Common myeloid progenitor, CD34-positive (primary cell): ENCODE results near the gene KCNN3.
A peak's percentile ranks its signal among the peaks of the same experiment; 100 is the strongest.

Source experiments
- CTCF ChIA-PET: fragments of 350-600 bp; sonication (Branson Sonifier 250); formaldehyde crosslinking; loops from one replicate; lab custom pipeline; 2021; ENCODE audit warnings: antibody characterized with exemption; lab: Charles Lee
- POLR2A ChIA-PET: fragments of 350-600 bp; sonication (Branson Sonifier 250); formaldehyde crosslinking; loops from one replicate; lab custom pipeline; 2021; ENCODE audit warnings: antibody characterized with exemption; lab: Charles Lee
- DNase-seq, 3 donors: peaks; one replicate each; pipeline versions ENCODE4 v3.0.0 to v3.0.0-alpha.2; 2013
- H3K27ac ChIP-seq, 2 experiments: 1 replicate in 1 of 2; 2 replicates in 1 of 2; pipeline ENCODE4 v1.7.0; 2013; ENCODE audit warnings: inconsistent platforms in 2 of 2, low read length in 2 of 2, mild to moderate bottlenecking in 2 of 2, low read depth in 1 of 2, moderate library complexity in 1 of 2; ENCODE audit not compliant: severe bottlenecking in 2 of 2, insufficient read depth in 1 of 2, poor library complexity in 1 of 2
- H3K27me3 ChIP-seq, 5 experiments: replicated peaks in 2 of 5; 1 replicate in 3 of 5; 2 replicates in 2 of 5; pipeline versions ENCODE4 v1.6.1 to v1.7.0; 2013; ENCODE audit warnings: low read length in 4 of 5, mild to moderate bottlenecking in 2 of 5, moderate library complexity in 2 of 5, inconsistent platforms in 1 of 5; ENCODE audit not compliant: insufficient read depth in 5 of 5, control insufficient read depth in 4 of 5
- H3K36me3 ChIP-seq, 4 experiments: 1 replicate in 2 of 4; 2 replicates in 2 of 4; pipeline versions ENCODE4 v1.6.1 to v1.7.0; 2013; ENCODE audit warnings: low read length in 3 of 4, control low read depth in 1 of 4, mild to moderate bottlenecking in 1 of 4; ENCODE audit not compliant: control insufficient read depth in 4 of 4, insufficient read depth in 4 of 4
- H3K4me1 ChIP-seq, 4 experiments: 1 replicate in 3 of 4; 2 replicates in 1 of 4; pipeline versions ENCODE4 v1.6.1 to v1.7.1; 2013; ENCODE audit warnings: low read length in 3 of 4, mild to moderate bottlenecking in 3 of 4, control low read depth in 1 of 4, inconsistent platforms in 1 of 4, moderate library complexity in 1 of 4; ENCODE audit not compliant: control insufficient read depth in 4 of 4, insufficient read depth in 4 of 4; ENCODE audit errors: control extremely low read depth in 1 of 4
- H3K4me3 ChIP-seq, 7 experiments: 1 replicate in 4 of 7; 2 replicates in 3 of 7; pipeline versions ENCODE4 v1.5.1 to v1.7.0; 2013; ENCODE audit warnings: mild to moderate bottlenecking in 7 of 7, low read length in 6 of 7, moderate library complexity in 6 of 7, inconsistent platforms in 2 of 7, low read depth in 2 of 7, control low read depth in 1 of 7; ENCODE audit not compliant: insufficient read depth in 4 of 7, control insufficient read depth in 1 of 7; ENCODE audit errors: extremely low read depth in 1 of 7
- H3K9me3 ChIP-seq, 5 experiments: 1 replicate in 4 of 5; 2 replicates in 1 of 5; pipeline versions ENCODE4 v1.6.1 to v1.7.1; 2013; ENCODE audit warnings: low read length in 4 of 5, mild to moderate bottlenecking in 2 of 5, inconsistent platforms in 1 of 5, low read depth in 1 of 5, moderate library complexity in 1 of 5; ENCODE audit not compliant: control insufficient read depth in 4 of 5, insufficient read depth in 2 of 5; ENCODE audit errors: control extremely low read depth in 1 of 5
- WGBS: methylation state at CpG from one replicate; pipeline ENCODE4 v1.1.5; 2013; ENCODE audit not compliant: insufficient coverage; 5-methylcytosine and 5-hydroxymethylcytosine counted together

Gene KCNN3

GRCh38 chr1:154730986-154731489 lies 139.0 kb downstream of the KCNN3 start:
- peaks cover 0 to 3% (median 0%) of the 10 kb centered on the region in 5 experiments for H3K27me3 ChIP-seq
- no peak for DNase-seq
- H3K4me1 ChIP-seq = peaks cover 5 to 47% (median 35%) of the 10 kb centered on the region in 4 experiments
- H3K9me3 ChIP-seq = no peaks in the 10 kb centered on the region
- H3K4me3 ChIP-seq = no peak overlapping the region
- ChIA-PET CTCF (interaction anchor here (1.1 to 3.4 kb wide), 5 partner anchors 11 to 147 kb away, joined by 3 to 12 read pairs (median 4); no protein-coding TSS in a partner anchor), POLR2A (no interaction called here)
- H3K36me3 ChIP-seq = no peaks in the 10 kb centered on the region
- 27% methylated on average over 8 of the region's 10 CpGs for WGBS
- no peak overlapping the region for H3K27ac ChIP-seq

- ChIA-PET CTCF (interaction anchor here (0.6 to 3.4 kb wide), 7 partner anchors 11 to 148 kb away, joined by 3 to 12 read pairs (median 4); no protein-coding TSS in a partner anchor), POLR2A (interaction anchor here (1.3 to 1.4 kb wide), 2 partner anchors 15 to 20 kb away, joined by 3 to 4 read pairs; no protein-coding TSS in a partner anchor)
- H3K4me1 ChIP-seq = peaks cover 5 to 48% (median 36%) of the 10 kb centered on the region in 4 experiments
- H3K27me3 ChIP-seq = peaks cover 0 to 3% (median 0%) of the 10 kb centered on the region in 5 experiments
- peak in 2 of 3 donors; percentile 59 to 60 for DNase-seq
- WGBS = no CpG with 5 or more reads among the region's 1 CpG
- H3K9me3 ChIP-seq = no peaks in the 10 kb centered on the region
- H3K27ac ChIP-seq = no peak overlapping the region
- H3K4me3 ChIP-seq = no peak overlapping the region
- H3K36me3 ChIP-seq = no peaks in the 10 kb centered on the region
Measured at GRCh38 chr1:154730259-154730658, 139.8 kb downstream of the KCNN3 start.

GRCh38 chr1:154729577-154729976 lies 140.5 kb downstream of the KCNN3 start:
- Histone ChIP-seq H3K4me3 (no peak overlapping the region), H3K9me3 (no peaks in the 10 kb centered on the region), H3K4me1 (peaks cover 5 to 48% (median 36%) of the 10 kb centered on the region in 4 experiments), H3K27me3 (peaks cover 0 to 3% (median 0%) of the 10 kb centered on the region in 5 experiments), H3K27ac (no peak overlapping the region), H3K36me3 (no peaks in the 10 kb centered on the region)
- CTCF ChIA-PET = interaction anchor here (0.6 to 3.4 kb wide), 9 partner anchors 12 to 149 kb away, joined by 3 to 12 read pairs (median 4); no protein-coding TSS in a partner anchor
- DNase-seq = no peak
- 96% methylated on average over 3 of the region's 3 CpGs for WGBS
- POLR2A ChIA-PET = interaction anchor here (0.6 to 1.4 kb wide), 3 partner anchors 16 to 24 kb away, joined by 3 to 4 read pairs (median 3); no protein-coding TSS in a partner anchor

GRCh38 chr1:154729031-154729442 lies 141.0 kb downstream of the KCNN3 start:
- ChIA-PET CTCF (interaction anchor here (0.7 to 3.4 kb wide), 5 partner anchors 11 to 31 kb away, joined by 3 to 12 read pairs (median 3); no protein-coding TSS in a partner anchor), POLR2A (interaction anchor here (0.6 to 1.4 kb wide), 3 partner anchors 17 to 25 kb away, joined by 3 to 4 read pairs (median 3); no protein-coding TSS in a partner anchor)
- H3K4me3 ChIP-seq = no peak overlapping the region
- peaks cover 0 to 3% (median 0%) of the 10 kb centered on the region in 5 experiments for H3K27me3 ChIP-seq
- peaks cover 5 to 48% (median 36%) of the 10 kb centered on the region in 4 experiments for H3K4me1 ChIP-seq
- peak in 2 of 3 donors; percentile 61 to 73 for DNase-seq
- H3K9me3 ChIP-seq = no peaks in the 10 kb centered on the region
- no peak overlapping the region for H3K27ac ChIP-seq
- WGBS = 72% methylated on average over 5 of the region's 6 CpGs
- no peaks in the 10 kb centered on the region for H3K36me3 ChIP-seq

GRCh38 chr1:154726896-154727753 lies 143.0 kb downstream of the KCNN3 start:
- WGBS = 91% methylated on average over 11 of the region's 13 CpGs
- no peak overlapping the region for H3K4me3 ChIP-seq
- DNase-seq = no peak
- H3K27me3 ChIP-seq = peaks cover 0 to under 1% (median 0%) of the 10 kb centered on the region in 5 experiments
- H3K9me3 ChIP-seq = no peaks in the 10 kb centered on the region
- ChIA-PET CTCF (interaction anchor here (1.2 to 3.4 kb wide), 4 partner anchors 11 to 33 kb away, joined by 3 to 12 read pairs (median 10); no protein-coding TSS in a partner anchor), POLR2A (no interaction called here)
- H3K4me1 ChIP-seq = peaks cover 5 to 51% (median 36%) of the 10 kb centered on the region in 4 experiments
- H3K36me3 ChIP-seq = no peaks in the 10 kb centered on the region
- no peak overlapping the region for H3K27ac ChIP-seq

GRCh38 chr1:154726443-154726842 lies 143.6 kb downstream of the KCNN3 start:
- POLR2A ChIA-PET = no interaction called here
- CTCF ChIA-PET = interaction anchor here (0.8 to 1.3 kb wide), 2 partner anchors 41 to 57 kb away, joined by 3 to 4 read pairs; no protein-coding TSS in a partner anchor

More at GRCh38 chr1:154726443-154726842, 143.6 kb downstream of the KCNN3 start:
- no peaks in the 10 kb centered on the region for H3K9me3 ChIP-seq
- peaks cover 5 to 57% (median 38%) of the 10 kb centered on the region in 4 experiments for H3K4me1 ChIP-seq
- H3K27ac ChIP-seq = no peak overlapping the region
- no peak overlapping the region for H3K4me3 ChIP-seq
- H3K27me3 ChIP-seq = no peaks in the 10 kb centered on the region
- peak; percentile 52 to 86 (median 85) for DNase-seq
- 22% methylated on average over 10 of the region's 10 CpGs for WGBS
- H3K36me3 ChIP-seq = no peaks in the 10 kb centered on the region
